ENCODE data around the gene TNKS1BP1.

DNA sequence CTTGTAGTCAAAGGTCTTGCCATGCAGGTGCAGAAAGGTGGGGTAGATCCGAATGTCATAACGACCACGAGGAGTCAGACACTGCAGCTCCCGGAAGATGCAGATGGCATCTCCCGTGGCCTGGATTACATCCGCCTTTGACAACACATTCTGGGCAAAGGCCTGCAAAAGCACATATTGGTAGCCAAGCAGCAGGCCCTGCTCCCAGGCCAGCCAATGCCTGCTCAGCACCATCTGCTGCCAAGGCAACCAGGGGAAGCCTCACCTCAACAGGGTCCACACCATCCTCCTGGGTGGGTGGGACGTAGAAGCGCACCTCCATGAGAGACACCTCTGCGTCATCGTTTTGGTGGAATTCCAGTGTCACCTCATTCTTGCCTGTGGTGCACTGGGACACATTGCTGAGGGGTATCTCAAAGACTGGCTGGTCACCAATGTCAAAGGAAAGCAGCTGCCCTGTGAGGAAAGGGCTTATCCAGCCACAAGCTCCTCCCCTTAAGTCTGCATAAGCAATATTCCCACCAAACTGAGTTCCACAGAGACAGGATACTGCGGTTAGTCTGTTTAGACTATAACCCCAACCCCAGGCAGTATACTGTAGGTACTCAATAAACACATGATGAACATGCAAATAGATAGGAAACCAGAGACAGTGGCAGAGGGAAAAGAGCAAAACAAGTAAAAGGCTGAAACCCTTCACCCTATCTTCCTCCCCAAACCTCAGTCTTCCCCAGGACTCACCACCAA lies 8.1 kb upstream of the TNKS1BP1 start:
- TF ChIP-seq CTCF (IDR thresholded peaks at IDR 0.05 in 2 of 3, conservative IDR thresholded peaks at IDR 0.05 in 1 of 3; ENCODE audit: insufficient read depth in 2 of 3, low read depth in 1 of 3, low read length in 3 of 3) (no peak), POLR2A (conservative IDR thresholded peaks at IDR 0.05) (no peak)

All from K562 (cell line).